ENCODE measurements around the gene RASD1. TPM values are rescaled to one million over a fixed set of nuclear protein-coding genes. Genes with fewer than 3 reads are reported as not detected.

The RASD1 gene, protein sequence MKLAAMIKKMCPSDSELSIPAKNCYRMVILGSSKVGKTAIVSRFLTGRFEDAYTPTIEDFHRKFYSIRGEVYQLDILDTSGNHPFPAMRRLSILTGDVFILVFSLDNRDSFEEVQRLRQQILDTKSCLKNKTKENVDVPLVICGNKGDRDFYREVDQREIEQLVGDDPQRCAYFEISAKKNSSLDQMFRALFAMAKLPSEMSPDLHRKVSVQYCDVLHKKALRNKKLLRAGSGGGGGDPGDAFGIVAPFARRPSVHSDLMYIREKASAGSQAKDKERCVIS
- 10.7 TPM for total RNA-seq

GRCh38 chr17:17496189-17497064 lies at the start of gene RASD1:
RASD1 (minus strand) TSS chr17:17496395; CDS start chr17:17496181, 214 bp downstream.

DNA sequence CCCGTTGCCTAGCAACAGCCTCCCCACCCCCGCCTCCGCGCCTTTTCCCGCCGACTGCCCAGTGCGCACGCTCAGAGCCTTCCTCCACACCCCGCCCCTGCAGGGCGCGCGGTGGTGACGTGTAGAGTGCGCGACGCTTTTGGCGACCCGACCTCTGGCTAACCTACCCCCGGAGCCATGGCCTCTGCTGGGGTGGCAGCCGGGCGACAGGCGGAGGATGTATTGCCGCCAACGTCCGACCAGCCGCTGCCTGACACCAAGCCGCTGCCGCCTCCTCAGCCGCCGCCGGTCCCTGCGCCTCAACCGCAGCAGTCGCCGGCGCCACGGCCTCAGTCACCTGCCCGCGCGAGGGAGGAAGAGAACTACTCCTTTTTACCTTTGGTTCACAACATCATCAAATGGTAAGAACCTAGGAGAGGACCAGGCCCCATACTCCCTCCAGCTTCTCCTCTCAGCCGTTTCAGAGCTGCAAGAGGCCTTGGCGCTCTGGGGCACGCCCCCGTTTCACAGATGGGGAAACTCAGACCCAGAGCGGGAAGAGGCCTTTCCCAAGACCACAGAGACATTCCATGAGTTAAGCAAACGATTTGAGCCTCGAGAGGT lies 19.2 kb downstream of the RASD1 start, which contains the start of gene MED9:
Gene MED9 (plus strand): TSS at position 136 of the 603 bp plus-strand sequence. CDS start 42 bp downstream, at position 178.

Small RNAs within 50 kb of the gene (small RNA-seq; reads per million reads assigned to genes)
- gene RF00019 (ENCODE audit: low replicate concordance): not detected

Other genes starting within 250 kb of the RASD1 start
- 51.6 TPM for gene COPS3, start 215.1 kb downstream of the RASD1 start, total RNA-seq
- 5.9 TPM for gene NT5M, start 193.0 kb downstream of the RASD1 start, total RNA-seq
- gene MED9, start 19.4 kb downstream of the RASD1 start, total RNA-seq: 22.4 TPM
- gene PEMT, start 95.3 kb upstream of the RASD1 start, total RNA-seq: 45.3 TPM
- gene RAI1, start 185.1 kb upstream of the RASD1 start, total RNA-seq: 39.1 TPM

All from metanephros (tissue), 2 donors.